Ramos (cell line): ENCODE results near the gene TTC29.
"Not testable (repeated sequence)": the region's sequence is repeated elsewhere in the genome, so short reads cannot be mapped to it uniquely, and the experiment has no call there.

ENCODE experiments used
- in situ Hi-C: fragments of 300-500 bp; cut with MboI; formaldehyde crosslinking; loops from one replicate; pipeline ENCODE4 v1.14.3; 2022; ENCODE audit warnings: low sequenced_read_pairs; ENCODE audit not compliant: unreplicated experiment

The TTC29 gene

DNA sequence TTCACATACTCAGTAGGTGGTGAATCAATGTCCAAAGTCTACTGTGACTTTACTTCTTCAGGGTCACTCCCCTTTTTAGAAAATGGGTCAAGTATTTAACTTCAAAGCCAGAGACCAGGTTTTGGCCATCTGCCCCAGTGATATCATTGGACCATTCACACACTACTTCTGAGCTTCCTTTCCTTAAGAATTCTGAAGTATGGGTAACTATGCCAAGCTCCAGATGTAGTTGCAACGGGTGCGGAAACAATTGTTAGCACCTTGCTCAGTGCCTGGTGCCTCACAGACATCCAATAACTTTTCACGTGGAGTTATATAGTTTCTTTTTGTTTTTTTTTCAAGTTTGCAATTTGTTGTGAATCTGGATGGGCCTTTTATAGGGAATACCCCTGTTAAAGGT lies 62.6 kb downstream of the TTC29 start:
- in situ Hi-C loops = no loop called here

DNA sequence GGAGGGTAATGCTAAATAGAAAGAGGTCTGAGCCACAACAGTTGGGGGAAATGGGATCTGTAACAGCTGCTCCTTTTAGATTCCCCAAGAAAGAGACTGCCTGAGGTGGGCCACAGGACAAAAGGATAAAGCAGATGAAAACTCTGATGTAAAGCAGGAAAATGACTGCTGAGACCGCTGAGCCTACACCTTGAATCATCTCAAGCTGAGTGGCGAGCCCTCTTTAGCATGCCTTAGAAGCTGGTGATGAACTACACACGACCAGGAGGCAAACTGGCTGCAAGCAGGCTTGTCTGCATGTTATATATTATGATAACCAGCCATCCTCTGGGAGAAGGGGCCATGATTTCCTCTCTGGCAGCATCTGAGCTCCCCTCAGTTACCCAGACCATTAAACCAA lies 88.4 kb downstream of the TTC29 start:
- in situ Hi-C loops = no loop called here

GRCh38 chr4:146855761-146856160 lies 89.9 kb downstream of the TTC29 start:
- in situ Hi-C loops = no loop called here

DNA sequence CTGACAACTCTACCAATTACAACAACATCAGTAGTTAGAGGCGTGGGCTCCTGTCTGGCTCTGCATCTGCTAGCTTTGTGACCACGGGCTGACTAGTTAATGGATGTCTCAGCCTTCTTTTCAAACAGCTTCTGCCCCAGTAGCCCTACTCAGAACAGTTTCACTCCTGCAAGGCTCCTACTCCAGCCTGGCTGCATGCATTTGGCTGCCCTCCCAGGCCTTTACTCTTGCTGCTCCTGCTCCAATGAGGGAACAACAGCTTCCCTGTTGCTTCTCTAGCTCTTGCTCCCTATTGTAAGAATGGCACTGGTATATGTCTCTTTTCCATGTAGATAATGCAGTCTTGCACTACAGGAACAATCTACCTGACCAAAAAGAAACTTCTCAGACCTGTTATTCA lies 93.3 kb downstream of the TTC29 start:
- in situ Hi-C loops = no loop called here

DNA sequence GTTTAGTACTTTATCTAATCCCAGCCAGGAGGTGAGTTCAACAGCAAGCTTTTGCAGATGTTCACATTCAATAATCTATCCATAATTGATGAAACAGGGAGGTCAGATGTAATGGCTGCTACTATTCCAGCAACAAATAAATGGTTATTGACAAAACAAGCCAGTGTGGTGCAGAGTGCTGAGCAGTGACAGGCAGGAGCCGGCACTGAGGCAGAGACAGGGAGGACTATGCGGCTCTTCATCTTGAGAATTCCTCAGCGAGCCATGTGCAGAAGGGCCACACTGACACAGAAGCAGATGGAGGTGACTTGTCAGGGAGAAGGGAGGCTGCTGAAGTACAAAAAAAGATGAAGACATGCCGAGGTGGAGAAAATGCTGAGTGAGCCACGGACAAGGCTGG lies 98.3 kb downstream of the TTC29 start:
- in situ Hi-C loops = no loop called here

GRCh38 chr4:146846882-146847281 lies 98.8 kb downstream of the TTC29 start:
- in situ Hi-C loops = no loop called here

DNA sequence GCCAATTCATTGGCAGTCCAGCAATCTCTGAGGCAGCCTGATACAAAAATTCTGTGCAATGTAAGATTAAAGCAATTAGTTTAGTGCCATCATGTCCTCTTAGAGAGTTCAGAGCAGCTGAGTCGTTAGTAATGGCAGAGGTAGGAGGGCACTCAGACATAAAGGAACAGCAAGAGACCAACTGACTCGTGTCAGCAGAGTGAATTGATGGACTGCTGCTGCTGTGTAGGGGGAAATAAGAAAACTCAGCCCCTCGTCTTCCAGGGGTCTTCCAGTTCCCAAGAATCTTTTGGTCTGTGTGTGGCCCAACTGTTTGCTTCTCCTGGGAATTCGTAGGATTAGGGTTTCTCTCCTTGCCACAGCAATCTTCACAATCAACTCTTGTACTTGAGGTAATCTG lies 100.9 kb downstream of the TTC29 start:
- in situ Hi-C loops = no loop called here

GRCh38 chr4:146842876-146843275 lies 102.8 kb downstream of the TTC29 start:
- in situ Hi-C loops = no loop called here

DNA sequence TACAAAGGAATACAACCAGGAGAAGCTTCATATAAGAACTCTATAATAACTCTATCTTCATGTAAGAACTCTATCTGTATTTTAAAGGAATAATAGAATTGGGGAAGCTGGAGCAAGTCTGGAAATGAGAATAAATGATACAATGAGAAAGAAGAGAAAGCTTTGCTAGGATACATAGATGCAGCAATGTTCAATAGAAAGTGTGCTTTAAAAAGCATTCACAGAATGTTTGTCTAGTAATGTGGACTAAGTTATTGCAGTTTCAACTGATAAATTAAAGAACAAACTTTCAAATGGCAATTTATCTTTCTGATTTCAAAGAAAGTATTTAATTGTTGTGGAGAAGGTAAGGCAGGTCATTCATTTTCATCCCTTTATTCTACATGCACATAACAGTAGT lies 104.9 kb downstream of the TTC29 start:
- in situ Hi-C loops = no loop called here

DNA sequence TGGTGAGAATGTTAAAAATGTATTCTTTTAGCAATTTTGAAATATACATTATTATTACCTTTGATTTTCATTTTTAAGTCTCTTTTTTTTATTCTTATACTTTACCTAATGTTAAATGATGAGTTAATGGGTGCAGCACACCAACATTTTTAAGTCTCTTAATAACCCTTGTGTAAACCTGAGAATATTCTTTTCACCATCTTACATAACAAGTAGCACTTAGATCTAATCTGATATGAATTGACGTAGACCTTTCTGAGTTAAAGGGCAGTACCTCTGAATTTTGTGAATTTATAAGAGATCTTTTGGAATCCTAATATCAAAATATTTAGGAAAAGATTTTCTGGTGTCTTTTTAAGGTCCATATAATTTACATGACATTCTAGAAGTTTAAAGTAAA lies 110.6 kb downstream of the TTC29 start:
- in situ Hi-C loops = no loop called here

DNA sequence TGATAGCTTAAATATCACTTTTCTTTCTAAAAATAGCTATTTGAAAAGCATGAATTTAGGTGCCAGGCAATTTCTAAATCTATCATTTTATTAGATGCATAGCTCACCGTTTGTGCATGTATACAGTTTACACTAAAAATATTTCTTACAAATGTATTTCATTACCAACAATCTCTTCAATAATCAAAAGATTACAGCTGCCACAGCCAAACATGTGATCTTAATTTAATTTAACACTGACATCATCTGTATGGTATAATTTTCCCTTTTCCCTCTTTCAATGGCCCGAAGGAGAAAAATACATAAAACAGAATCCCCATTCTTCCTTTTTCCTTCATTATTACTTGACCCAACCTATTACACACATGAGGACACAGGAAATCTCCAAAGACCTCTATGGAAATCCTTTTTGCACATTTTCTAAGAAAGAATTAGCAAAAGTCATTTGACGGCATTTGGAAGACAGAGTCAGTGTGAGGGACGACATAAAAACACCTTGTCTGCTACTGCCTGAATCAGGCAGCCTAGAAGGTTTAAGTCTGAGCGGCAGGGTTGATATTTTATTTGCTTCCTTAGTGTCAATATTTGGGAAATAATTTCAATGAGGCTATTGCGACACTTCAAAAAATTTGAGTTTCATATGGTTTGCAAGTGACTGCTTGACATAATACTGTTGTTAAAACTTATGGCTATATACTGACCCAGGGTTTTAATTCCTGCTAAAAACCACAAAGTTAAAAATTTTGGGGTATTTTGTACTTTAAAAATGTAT lies 111.2 kb downstream of the TTC29 start:
- in situ Hi-C loops = no loop called here

DNA sequence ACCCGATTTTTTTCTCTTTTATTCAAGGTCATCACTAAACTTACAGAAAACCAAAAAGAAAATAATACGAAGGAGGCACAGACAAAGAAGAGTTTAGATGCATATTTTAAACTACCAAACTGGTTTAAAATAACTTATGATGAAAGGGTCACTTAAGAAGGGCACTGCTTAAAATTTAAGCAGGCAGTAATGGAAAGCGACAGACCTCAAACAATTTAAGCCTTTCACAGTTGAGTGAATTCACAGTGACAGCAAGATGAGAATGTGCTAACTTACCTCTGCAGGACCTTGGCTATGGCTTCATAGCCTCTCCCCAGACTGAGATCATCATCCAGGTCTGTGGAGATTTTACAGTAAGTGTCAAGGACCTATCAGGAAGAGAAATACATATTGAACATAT lies 112.1 kb downstream of the TTC29 start:
- in situ Hi-C loops = no loop called here

DNA sequence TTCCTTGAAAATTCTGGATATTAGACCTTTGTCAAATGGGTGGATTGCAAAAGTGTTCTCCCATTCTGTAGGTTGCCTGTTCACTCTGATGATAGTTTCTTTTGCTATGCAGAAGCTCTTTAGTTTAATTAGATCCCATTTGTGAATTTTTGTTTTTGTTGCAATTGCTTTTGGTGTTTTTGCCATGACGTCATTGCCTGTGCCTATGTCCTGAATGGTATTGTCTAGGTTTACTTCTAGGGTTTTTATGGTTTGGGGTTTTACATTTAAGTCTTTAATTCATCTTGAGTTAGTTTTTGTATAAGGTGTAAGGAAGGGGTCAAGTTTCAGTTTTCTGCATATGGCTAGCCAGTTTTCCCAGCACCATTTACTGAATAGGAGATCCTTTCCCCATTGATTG lies 122.7 kb downstream of the TTC29 start:
- in situ Hi-C loops = not testable (repeated sequence)

DNA sequence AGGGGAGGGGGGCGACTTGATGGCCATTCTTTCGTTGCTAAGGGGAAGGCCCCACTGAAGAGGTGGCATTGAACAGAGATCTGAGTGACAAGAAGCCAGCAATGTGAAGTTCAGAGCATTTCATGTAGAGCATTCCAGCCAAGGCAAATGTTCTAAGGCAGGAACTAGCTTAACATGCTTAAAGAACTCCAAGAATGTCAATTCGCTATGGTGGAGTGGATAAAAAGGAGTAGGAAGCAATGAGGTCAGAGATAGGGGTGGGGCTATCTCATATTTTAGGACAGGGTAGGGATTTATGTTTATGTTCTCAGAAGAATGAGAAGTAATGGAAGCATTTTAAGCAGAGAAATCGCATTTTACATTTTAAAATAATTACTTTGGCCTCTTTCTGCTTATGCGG lies 130.9 kb downstream of the TTC29 start:
- in situ Hi-C loops = no loop called here

GRCh38 chr4:146795711-146796110 lies 150.0 kb downstream of the TTC29 start:
- in situ Hi-C loops = no loop called here

- in situ Hi-C loops = no loop called here
Measured at GRCh38 chr4:146793727-146794126, 151.9 kb downstream of the TTC29 start.

- in situ Hi-C loops = no loop called here
Measured at GRCh38 chr4:146791439-146791838, 154.2 kb downstream of the TTC29 start.

- in situ Hi-C loops = no loop called here
Measured at GRCh38 chr4:146790515-146790914, 155.1 kb downstream of the TTC29 start.

DNA sequence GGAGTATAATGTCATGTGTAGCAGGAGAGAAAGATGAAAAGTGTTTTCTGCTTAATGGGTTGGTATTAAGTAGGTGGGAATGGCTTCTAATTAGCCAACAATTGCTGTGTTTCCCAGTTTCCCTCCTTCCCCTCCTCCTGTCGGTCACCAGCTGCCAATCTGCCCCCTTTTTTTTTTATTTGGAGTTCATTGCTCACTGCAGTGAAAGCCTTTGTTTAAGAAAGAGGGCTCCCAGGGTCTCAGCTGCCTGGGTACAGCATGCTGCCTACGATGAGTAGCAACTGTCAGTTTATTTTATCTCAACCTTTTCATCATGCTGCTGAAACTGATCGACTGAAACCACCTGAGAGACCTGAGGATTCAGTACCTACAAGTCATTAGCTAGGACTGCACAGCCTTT lies 157.9 kb downstream of the TTC29 start:
- in situ Hi-C loops = no loop called here

GRCh38 chr4:146776691-146777090 lies 169.0 kb downstream of the TTC29 start:
- in situ Hi-C loops = no loop called here

DNA sequence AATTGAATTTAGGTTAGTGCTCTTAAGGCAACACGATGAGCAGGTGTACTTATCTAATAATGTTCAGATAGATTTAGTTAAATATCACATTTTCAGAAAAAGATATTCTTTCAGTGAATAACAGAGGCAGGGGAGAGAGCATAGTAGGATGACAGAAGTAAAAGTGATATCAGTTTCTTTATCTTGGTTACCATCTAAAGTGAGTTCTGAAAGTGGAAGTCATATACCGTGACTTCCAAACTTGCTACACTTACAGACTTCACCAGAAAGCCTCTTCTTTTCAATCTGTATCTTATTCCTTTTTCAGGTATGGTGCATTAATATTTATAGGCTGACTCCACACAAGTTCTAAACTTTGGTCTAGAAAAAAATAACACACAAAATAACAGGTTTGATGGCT lies 182.1 kb downstream of the TTC29 start:
- in situ Hi-C loops = no loop called here

- in situ Hi-C loops = no loop called here
Measured at GRCh38 chr4:146762016-146762415, 183.6 kb downstream of the TTC29 start.

DNA sequence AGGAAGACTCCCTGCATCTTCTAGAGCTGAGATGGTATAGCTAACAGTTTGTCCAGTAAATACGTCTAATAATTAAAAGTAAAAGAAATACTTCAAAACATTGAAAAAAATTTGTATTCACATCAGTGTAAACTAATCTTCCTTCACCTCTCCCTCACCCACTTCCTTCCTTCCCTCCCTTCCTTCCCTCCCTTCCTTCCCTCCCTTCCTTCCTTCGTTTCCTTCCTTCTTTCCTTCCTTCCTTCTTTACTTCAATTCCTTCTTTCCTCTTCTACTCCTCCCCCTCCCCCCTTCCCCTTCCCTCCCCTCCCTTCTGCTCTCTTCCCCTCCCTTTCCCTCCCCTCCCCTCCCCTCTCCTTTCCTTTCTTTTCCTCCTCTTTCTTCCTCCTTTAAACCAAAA lies 203.2 kb downstream of the TTC29 start:
- in situ Hi-C loops = no loop called here
